HepG2 (cell line): ENCODE results near the gene SLC9A9. TPM values are rescaled to one million over a fixed set of nuclear protein-coding genes. Genes with fewer than 3 reads are reported as not detected.

ENCODE experiments used
- ATAC-seq: fragments of 200-7000 bp; cut with Tn5 transposase; 3 replicates; pipeline ENCODE4 v1.9.1; 2020; ENCODE audit warnings: mild to moderate bottlenecking, moderate library complexity
- BruUV-seq: library from RNA; stranded (reverse); fragments of 400-500 nt; replicated peaks from 2 replicates; lab custom pipeline; 2021; lab: Mats Ljungman, UMichigan
- CTCF ChIA-PET: fragments of 300-600 bp; formaldehyde crosslinking; extraction: SDS; loops from one replicate; lab custom pipeline; 2021; ENCODE audit warnings: low total read pairs, inconsistent platforms, low intra/inter-chr PET ratio; lab: Yijun Ruan, JAX
- POLR2A ChIA-PET: fragments of 350-600 bp; sonication (Branson Sonifier 250); formaldehyde crosslinking; loops from one replicate; lab custom pipeline; 2020; ENCODE audit warnings: antibody characterized with exemption, inconsistent platforms; lab: Yijun Ruan, JAX
- DNase-seq: peaks from one replicate; pipeline ENCODE4 v3.0.0-alpha.2; 2015; ENCODE audit warnings: low spot score
- FAIRE-seq: peaks from 3 replicates; lab custom pipeline; 2011; peaks lifted over from hg19 to GRCh38; lab: Jason Lieb, UNC
- H2AFZ ChIP-seq: one replicate; pipeline ENCODE4 v1.6.1; 2011; ENCODE audit warnings: low read length, inconsistent platforms
- H3K27ac ChIP-seq: fragments of 300-600 bp; 3 replicates; pipeline ENCODE4 v1.8.0; 2011; ENCODE audit warnings: mixed run types, mild to moderate bottlenecking, mixed read lengths, low read length, inconsistent platforms; ENCODE audit not compliant: insufficient read depth; ENCODE audit errors: extremely low read length
- H3K27me3 ChIP-seq, 2 experiments: fragments of 200-600 bp in 1 of 2; 2 replicates in 1 of 2; 3 replicates in 1 of 2; pipeline versions ENCODE4 v1.6.0 to v1.8.0; 2011; ENCODE audit warnings: low read length in 2 of 2, mild to moderate bottlenecking in 2 of 2, moderate library complexity in 2 of 2, inconsistent platforms in 1 of 2; ENCODE audit not compliant: insufficient read depth in 2 of 2, control insufficient read depth in 1 of 2
- H3K36me3 ChIP-seq, 2 experiments: fragments of 200-600 bp in 1 of 2; replicated peaks in 1 of 2; 2 replicates in 1 of 2; 3 replicates in 1 of 2; pipeline versions ENCODE4 v1.5.1 to v1.8.0; 2011; ENCODE audit warnings: low read length in 2 of 2, inconsistent platforms in 1 of 2; ENCODE audit not compliant: insufficient read depth in 2 of 2, control insufficient read depth in 1 of 2
- H3K4me1 ChIP-seq: 2 replicates; pipeline ENCODE4 v1.5.1; 2012; ENCODE audit warnings: low read length, inconsistent platforms; ENCODE audit not compliant: insufficient read depth
- H3K4me2 ChIP-seq: 2 replicates; pipeline ENCODE4 v1.6.0; 2011; ENCODE audit warnings: low read depth, low read length, inconsistent platforms
- H3K4me3 ChIP-seq, 3 experiments: fragments of 200-600 bp in 1 of 3; sonication (generic), shearing (Covaris generic) in 1 of 3; replicated peaks in 1 of 3; 2 replicates each; pipeline ENCODE4 v1.5.1; 2011 to 2016; ENCODE audit warnings: low read length in 3 of 3, inconsistent platforms in 2 of 3, low read depth in 2 of 3, mild to moderate bottlenecking in 2 of 3, control low read depth in 1 of 3, mixed read lengths in 1 of 3; ENCODE audit not compliant: insufficient read depth in 1 of 3
- H3K79me2 ChIP-seq: one replicate; pipeline ENCODE4 v1.6.1; 2011; ENCODE audit warnings: low read length, inconsistent platforms; ENCODE audit not compliant: insufficient read depth
- H3K9ac ChIP-seq: 2 replicates; pipeline ENCODE4 v1.6.0; 2011; ENCODE audit warnings: mild to moderate bottlenecking, low read depth, low read length, inconsistent platforms; ENCODE audit not compliant: insufficient read depth
- H3K9me3 ChIP-seq: 2 replicates; pipeline ENCODE4 v1.5.1; 2012; ENCODE audit warnings: mild to moderate bottlenecking, low read length
- H4K20me1 ChIP-seq: 2 replicates; pipeline ENCODE4 v1.6.0; 2011; ENCODE audit warnings: inconsistent platforms, mild to moderate bottlenecking, low read length, moderate library complexity; ENCODE audit not compliant: insufficient read depth
- ATF6 ChIP-seq: sonication (generic); formaldehyde crosslinking; conservative IDR thresholded peaks from 2 replicates; pipeline ENCODE4 v1.4.0; 2020; ENCODE audit warnings: missing genetic modification reagents
- CCDC6 ChIP-seq: sonication (generic); formaldehyde crosslinking; IDR thresholded peaks from 2 replicates; pipeline ENCODE4 v1.8.1; 2022; ENCODE audit warnings: mild to moderate bottlenecking, missing genetic modification reagents, moderate library complexity
- HNF1B ChIP-seq: sonication (generic); formaldehyde crosslinking; IDR thresholded peaks from 2 replicates; pipeline ENCODE4 v1.5.1; 2020; ENCODE audit warnings: mild to moderate bottlenecking, moderate library complexity, missing genetic modification reagents
- IRX3 ChIP-seq: sonication (generic); formaldehyde crosslinking; IDR thresholded peaks from 2 replicates; pipeline ENCODE4 v1.8.1; 2023; ENCODE audit warnings: mild to moderate bottlenecking, low read depth, missing genetic modification reagents, borderline replicate concordance
- MLX ChIP-seq: IDR thresholded peaks from 2 replicates; pipeline ENCODE4 v1.6.1; 2016
- ZBTB3 ChIP-seq: sonication (generic); formaldehyde crosslinking; IDR thresholded peaks from 2 replicates; pipeline ENCODE4 v1.4.0; 2020; ENCODE audit warnings: low read depth, mild to moderate bottlenecking, moderate library complexity, missing genetic modification reagents, borderline replicate concordance
- ZFAT ChIP-seq: sonication (generic); formaldehyde crosslinking; conservative IDR thresholded peaks from 2 replicates; pipeline ENCODE4 v1.8.1; 2023; ENCODE audit warnings: missing genetic modification reagents, inconsistent platforms
- ZKSCAN8 ChIP-seq: IDR thresholded peaks from 2 replicates; pipeline ENCODE4 v1.6.1; 2016; ENCODE audit warnings: borderline replicate concordance, missing genetic modification reagents, missing compliant biosample characterization
- ZNF644 ChIP-seq: IDR thresholded peaks from 2 replicates; pipeline ENCODE4 v1.6.1; 2016; ENCODE audit warnings: low read depth
- WGBS: methylation state at CpG from one replicate; pipeline ENCODE4 v1.1.6; 2017; ENCODE audit warnings: low lambda C conversion rate; 5-methylcytosine and 5-hydroxymethylcytosine counted together
- in situ Hi-C: cut with HindIII; loops from 2 replicates; pipeline ENCODE4 v1.10.0; 2017; ENCODE audit warnings: low pct_unique_long_range_greater_than_20kb; ENCODE audit not compliant: extremely low pct_ligation_motif_present
- intact Hi-C: fragments of 100-400 bp; cut with micrococcal nuclease; formaldehyde crosslinking; loops from one replicate; pipeline ENCODE4 v1.10.0; 2022; ENCODE audit not compliant: unreplicated experiment
- polyA plus RNA-seq, 8 experiments: library from polyadenylated mRNA; depleted of rRNA in 3 of 8; stranded (reverse) in 7 of 8; unstranded in 1 of 8; fragments of >200 nt; fragmentation: Illumina TruSeq in 4 of 8; extraction: Trizol in 4 of 8; gene quantifications; 2 replicates each; pipeline versions ENCODE4 v1.2.1 to v1.2.3, GENCODE V29; 2011 to 2016; ENCODE audit warnings: low read depth in 4 of 8, missing spikeins in 1 of 8, mixed read lengths in 1 of 8; ENCODE audit not compliant: insufficient read depth in 1 of 8
- total RNA-seq, 5 experiments: library from RNA; depleted of rRNA; stranded (reverse); fragments of >200 nt; fragmentation: Illumina TruSeq; extraction: Trizol; gene quantifications; 2 replicates each; pipeline ENCODE4 v1.2.3, GENCODE V29; 2016; ENCODE audit warnings: low read depth in 1 of 5

SLC9A9 gene
- total and polyA plus RNA-seq, 2 of the 13 experiments (the other 11 are each of a cell fraction or from before 2014, with no cell fraction given) = not detected

GRCh38 chr3:143502081-143502480, 346.2 kb downstream of the SLC9A9 start:
- no peak overlapping the region for H3K27ac ChIP-seq
- H3K4me2 ChIP-seq = no peak overlapping the region
- H4K20me1 ChIP-seq = no peaks in the 10 kb centered on the region
- ChIA-PET CTCF (no interaction called here), POLR2A (no interaction called here)
- H3K27me3 ChIP-seq = no peaks in the 10 kb centered on the region; a peak in 1 of 5 replicates
- intact Hi-C loops (no loop called here), in situ Hi-C loops (no loop called here)
- no peaks in the 10 kb centered on the region for H3K79me2 ChIP-seq
- no peaks in the 10 kb centered on the region for H3K36me3 ChIP-seq
- no peak for FAIRE-seq
- TF ChIP-seq HNF1B (CRISPR knock-in tag) = no peak
- no peak for TF ChIP-seq ZNF644 (CRISPR knock-in tag)
- TF ChIP-seq IRX3 = no peak
- TF ChIP-seq ATF6 = no peak
- TF ChIP-seq ZBTB3 (CRISPR knock-in tag) = no peak
- no peak for TF ChIP-seq ZKSCAN8 (CRISPR knock-in tag)
- TF ChIP-seq ZFAT (CRISPR knock-in tag) = no peak
- TF ChIP-seq MLX = no peak
- TF ChIP-seq CCDC6 (CRISPR knock-in tag) = no peak
- no peak for DNase-seq
- no peak overlapping the region for H3K4me3 ChIP-seq
- H3K4me1 ChIP-seq = no peaks in the 10 kb centered on the region
- H2AFZ ChIP-seq = no peak overlapping the region
- H3K9ac ChIP-seq = no peak overlapping the region
- no peaks in the 10 kb centered on the region for H3K9me3 ChIP-seq
- no TSS peak for BruUV-seq
- ATAC-seq = no peak
- 5% methylated on average over 3 of the region's 3 CpGs for WGBS
